COLO829 (cell line): ENCODE measurements around the gene POFUT2.

Experiments used
- DNase-seq: peaks from one replicate; pipeline ENCODE4 v3.0.0; 2012; ENCODE audit warnings: low spot score

The POFUT2 gene

DNA sequence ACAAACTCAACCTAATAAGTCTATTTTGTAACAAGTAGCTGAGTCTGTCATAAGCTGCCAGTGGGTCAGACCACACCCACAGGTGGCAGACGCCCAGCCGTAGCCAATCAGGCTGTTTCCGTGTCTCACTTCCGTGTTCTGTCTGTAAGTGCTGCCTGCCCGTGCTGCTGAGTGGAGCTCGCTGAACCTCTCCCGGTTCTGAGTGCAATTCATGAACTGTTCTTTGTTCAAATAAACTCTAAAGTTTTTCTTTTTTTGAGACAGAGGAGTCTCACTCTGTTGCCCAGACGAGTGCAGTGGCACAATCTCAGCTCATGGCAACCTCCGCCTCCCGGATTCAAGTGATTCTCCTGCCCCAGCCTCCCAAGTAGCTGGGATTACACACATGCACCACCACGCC is 25.1 kb downstream of the POFUT2 start:
- DNase-seq = no peak

GRCh38 chr21:45262041-45262581 is 25.6 kb downstream of the POFUT2 start:
- no peak for DNase-seq

- no peak for DNase-seq
Observed at GRCh38 chr21:45261093-45261492, 26.6 kb downstream of the POFUT2 start.

- DNase-seq = no peak
Observed at GRCh38 chr21:45260191-45260825, 27.4 kb downstream of the POFUT2 start.

DNA sequence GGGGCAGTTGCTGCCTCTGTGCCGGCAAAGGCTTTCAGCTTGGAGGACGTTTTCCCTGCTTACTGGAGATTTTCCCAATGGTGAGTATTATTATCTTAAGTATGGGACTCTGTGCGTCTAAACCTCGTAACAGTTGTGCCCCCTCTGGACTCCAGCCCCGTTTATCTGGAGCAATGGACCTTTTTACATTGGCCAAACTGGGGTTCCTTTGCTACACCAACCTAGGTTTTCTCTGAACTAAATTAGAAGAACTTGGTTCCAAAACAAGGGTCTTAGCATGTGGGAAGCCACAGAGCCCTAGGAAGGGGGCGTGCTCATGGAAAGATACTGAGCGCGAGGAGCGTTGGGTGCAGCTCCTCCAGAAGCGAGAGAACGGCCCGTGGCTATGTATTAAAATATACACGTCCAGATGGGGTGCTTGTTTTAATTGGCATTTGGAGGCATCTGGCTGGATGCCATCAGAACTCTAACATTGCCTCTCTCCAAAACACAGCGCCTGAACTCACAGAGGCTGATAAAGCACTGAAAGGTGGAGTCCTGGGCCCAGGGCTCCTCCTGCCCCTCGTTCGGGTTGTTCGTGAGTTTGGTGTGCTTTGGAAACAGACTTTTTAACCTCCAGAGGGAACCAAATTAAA is 28.4 kb downstream of the POFUT2 start:
- no peak for DNase-seq

GRCh38 chr21:45258466-45258865 is 29.2 kb downstream of the POFUT2 start:
- no peak for DNase-seq

GRCh38 chr21:45257673-45258341 is 29.9 kb downstream of the POFUT2 start:
- DNase-seq = no peak

DNA sequence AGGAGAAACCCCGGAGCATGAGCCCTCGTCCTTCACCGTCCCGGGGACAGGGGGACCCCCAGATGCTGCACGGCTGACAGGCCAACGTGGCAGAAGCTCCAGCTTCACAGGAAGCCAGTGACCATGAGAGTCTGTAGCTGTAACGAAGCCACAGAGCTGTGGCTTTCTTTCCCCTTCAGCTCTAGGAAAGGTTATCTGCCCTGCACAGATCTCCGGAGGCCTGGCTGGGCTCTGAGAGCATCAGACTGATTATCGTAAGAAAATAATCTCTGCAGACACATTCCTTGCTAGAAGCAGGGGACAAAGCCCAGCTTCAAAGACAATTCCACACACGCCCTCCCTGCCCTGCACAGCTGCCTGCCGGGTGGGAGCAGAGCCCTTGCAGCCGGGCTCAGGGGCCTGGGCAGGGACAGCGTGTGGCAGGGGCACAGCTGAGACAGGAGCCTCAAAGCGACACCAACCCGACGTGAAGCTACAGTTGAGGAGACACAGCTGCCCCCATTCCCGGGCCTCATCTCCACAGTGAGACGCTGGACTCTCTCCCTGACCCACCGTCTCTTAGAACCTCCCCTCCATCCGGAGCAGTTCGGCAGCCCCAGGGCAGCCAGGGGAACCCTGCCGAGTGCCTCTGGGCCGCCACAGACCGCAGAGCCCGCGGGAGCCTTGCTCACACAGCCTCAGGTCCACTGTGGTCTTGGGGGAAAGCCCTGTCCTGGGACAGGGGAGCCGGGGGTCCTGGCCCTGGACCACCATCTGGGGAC is 30.6 kb downstream of the POFUT2 start:
- no peak for DNase-seq

DNA sequence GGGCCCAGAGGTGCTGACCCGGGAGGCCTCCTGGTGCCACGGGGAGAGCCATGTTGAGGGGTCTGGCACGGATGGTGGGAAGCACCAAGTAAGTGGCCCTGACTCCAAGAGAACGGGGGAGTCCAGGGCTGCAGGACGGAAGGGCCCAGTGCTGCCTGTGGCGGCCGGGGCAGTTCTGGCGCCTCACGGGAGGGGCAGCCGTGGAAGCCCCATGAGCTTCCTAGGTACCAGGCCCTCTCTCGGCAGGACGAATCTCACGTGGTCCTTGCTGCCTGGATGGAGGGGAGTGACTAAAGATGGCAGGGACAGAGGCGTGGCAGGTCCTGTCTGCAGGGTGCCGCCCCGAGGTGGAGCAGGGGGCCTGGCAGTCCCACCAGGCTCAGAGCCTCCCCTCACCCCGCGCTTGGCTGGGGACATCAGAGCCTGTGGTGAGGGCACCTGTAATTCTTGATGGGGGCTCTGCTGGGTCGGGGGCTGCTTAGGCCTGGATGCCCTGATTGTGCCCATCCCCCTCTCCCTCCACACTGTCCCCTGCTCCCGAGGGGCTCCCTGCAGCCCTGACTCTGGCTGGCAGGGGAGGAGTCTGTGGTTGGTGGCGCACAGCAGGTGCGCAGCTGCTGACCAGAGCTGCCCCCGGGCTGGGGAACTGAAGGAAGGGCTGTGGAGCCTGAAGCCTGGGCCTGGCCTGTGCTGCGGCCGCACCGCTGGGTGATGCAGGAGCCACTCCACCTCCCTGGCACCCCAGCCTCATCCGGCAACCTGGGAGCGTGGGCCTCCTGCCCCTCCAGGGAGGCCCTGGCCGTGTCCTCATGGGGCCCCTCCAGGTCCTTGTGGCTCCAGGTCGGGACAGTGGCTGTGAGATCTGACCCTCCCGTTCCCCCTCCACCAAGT is 31.4 kb downstream of the POFUT2 start:
- no peak for DNase-seq

- DNase-seq = no peak
Observed at GRCh38 chr21:45255381-45256020, 32.2 kb downstream of the POFUT2 start.

DNA sequence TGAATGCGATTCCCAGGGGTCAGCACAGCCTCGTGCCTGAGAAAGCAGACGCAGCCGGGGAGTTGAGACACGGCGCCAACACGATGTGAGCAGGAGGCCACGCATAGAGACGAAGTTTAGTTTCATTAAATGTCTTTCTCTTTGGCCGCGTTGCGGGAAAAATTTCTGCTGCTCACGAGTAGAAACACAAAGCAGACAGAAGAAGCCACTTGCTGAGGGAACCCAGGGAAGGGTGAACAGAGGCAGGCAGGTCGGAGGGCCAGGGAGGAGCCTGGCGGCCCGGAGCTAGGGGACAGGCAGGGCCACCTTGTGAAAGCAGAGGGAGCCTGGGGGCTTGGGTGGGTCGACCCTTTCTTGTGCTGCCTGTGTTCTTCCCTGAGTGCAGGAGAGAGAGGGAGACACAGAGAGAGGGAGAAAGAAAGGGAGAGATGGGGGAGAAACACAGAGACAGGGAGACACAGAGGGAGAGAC is 33.2 kb downstream of the POFUT2 start:
- no peak for DNase-seq

DNA sequence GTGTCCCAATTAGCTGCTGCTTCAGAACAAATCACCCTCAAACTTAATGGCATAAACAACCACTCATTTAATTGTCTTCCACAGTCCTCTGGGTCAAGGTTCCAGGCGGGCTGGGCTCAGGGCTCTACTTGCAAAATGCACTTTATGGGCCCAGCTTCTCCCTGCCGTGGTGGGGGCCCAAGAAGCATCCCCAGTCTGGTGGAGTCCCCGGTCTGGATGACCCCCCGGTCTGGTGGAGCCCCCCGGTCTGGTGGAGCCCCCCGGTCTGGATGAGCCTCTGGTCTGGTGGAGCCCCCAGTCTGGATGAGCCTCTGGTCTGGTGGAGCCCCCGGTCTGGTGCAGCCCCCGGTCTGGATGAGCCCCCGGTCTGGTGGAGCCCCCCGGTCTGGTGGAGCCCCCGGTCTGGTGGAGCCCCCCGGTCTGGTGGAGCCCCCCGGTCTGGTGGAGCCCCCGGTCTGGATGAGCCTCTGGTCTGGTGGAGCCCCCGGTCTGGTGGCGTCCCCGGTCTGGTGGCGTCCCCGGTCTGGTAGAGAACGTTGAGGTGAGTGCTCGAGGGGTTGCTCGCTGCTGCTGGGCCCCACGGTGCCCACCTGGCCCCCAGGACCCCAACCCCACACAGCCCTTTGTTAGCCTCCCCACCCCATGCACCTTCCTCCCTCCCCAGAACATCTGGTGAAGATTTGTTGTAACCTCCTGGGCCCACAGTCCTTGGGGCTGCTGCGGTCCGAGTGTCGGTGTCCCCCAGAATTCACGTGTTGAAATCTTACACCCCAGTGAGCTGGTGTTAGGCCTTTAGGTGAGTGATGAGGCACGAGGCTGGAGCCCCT is 33.8 kb downstream of the POFUT2 start:
- no peak for DNase-seq

DNA sequence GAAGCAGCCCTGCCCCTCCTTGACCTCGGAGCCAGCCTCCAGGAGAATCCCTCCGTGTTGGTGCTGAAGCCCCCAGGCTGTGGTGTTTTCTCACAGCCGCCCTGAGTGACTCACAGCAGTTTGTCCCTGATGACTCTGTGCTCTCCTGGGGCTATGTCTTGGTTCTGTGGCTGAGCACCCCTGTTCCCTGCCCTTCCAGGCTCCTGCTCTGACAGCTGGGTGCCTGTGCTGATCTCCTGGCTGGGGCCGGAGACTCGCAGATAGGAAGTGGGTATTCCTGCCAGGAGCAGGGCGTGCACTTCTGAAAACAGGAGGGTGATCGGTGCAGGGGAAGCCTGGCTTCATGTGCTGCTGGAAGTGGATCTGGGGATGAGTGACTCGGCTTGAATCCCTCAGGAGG is 34.5 kb downstream of the POFUT2 start:
- DNase-seq = no peak

- DNase-seq = no peak
Observed at GRCh38 chr21:45252448-45252925, 35.2 kb downstream of the POFUT2 start.

- no peak for DNase-seq
Observed at GRCh38 chr21:45251635-45252447, 35.9 kb downstream of the POFUT2 start.

DNA sequence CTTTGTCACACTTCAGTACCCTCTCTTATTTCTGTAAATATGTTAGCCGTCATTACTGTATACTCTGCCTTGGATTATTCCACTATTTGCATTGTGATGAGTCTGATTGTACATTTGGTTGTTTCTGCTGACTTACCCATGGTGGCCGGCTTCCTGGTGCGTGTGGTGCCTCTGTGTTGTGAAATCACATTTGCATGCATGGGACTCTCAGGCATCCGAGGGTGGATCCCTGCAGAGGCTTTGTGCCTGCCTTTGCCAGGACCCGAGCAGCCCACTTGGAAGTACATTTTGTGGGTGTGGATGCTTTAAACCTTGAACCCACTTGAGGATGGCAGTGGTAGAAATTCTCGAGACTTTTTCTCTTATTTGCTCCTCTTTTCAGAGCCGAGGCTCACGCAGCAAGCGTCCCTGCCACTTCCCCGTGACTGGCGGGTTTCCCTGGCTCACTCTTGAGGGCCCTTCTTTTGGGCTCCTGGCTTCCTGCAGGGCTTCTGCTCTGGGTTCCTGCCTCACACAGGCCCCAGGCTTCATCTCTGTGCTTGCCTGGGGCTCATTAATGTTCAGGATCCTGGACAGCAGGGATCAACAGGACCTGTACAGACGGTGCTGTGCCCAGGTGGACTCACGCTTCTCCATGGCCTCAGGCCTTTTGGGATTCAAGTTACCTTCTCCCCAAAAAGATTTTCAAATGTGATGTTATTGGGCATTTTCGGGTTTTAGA is 36.6 kb downstream of the POFUT2 start:
- no peak for DNase-seq

GRCh38 chr21:45250272-45250671 is 37.4 kb downstream of the POFUT2 start:
- DNase-seq = no peak

- DNase-seq = no peak
Observed at GRCh38 chr21:45249626-45250025, 38.1 kb downstream of the POFUT2 start.
